Thyroid gland (tissue), 4 donors: Measurements from ENCODE around the gene E2F3. TPM values are rescaled to one million over a fixed set of nuclear protein-coding genes. Genes with fewer than 3 reads are reported as not detected.

Source experiments
- DNase-seq, 2 donors: peaks; one replicate each; pipeline ENCODE4 v3.0.0-alpha.2; 2019
- H3K27ac ChIP-seq, 3 donors: fragments of 200-600 bp; sonication (generic); 1 replicate in 2 of 3; 2 replicates in 1 of 3; pipeline ENCODE4 v1.5.1; 2016 to 2019; ENCODE audit warnings: mild to moderate bottlenecking in 1 of 3, moderate library complexity in 1 of 3
- H3K27me3 ChIP-seq: fragments of 200-600 bp; sonication (generic); one replicate; pipeline ENCODE4 v1.5.1; 2019
- H3K36me3 ChIP-seq, 2 donors: fragments of 200-600 bp; sonication (generic); one replicate each; pipeline ENCODE4 v1.5.1; 2016 to 2019
- H3K4me1 ChIP-seq, 2 donors: fragments of 200-600 bp; sonication (generic); one replicate each; pipeline ENCODE4 v1.5.1; 2017 to 2019
- H3K4me3 ChIP-seq, 3 donors: fragments of 200-600 bp; sonication (generic); replicated peaks in 1 of 3; 1 replicate in 2 of 3; 2 replicates in 1 of 3; pipeline ENCODE4 v1.5.1; 2016; ENCODE audit warnings: mild to moderate bottlenecking in 1 of 3
- H3K9me3 ChIP-seq: fragments of 200-600 bp; sonication (generic); one replicate; pipeline ENCODE4 v1.5.1; 2017
- POLR2A ChIP-seq, 2 donors: fragments of 450-650 bp; IDR thresholded peaks; one replicate each; pipeline ENCODE4 v1.6.1; 2017; ENCODE audit warnings: antibody characterized with exemption in 2 of 2, mild to moderate bottlenecking in 2 of 2, moderate library complexity in 1 of 2
- WGBS, 2 donors: methylation state at CpG; one replicate each; pipeline ENCODE4 v1.1.5; 2017; 5-methylcytosine and 5-hydroxymethylcytosine counted together
- intact Hi-C: fragments of 100-400 bp; cut with DNase I; formaldehyde crosslinking; loops from one replicate; pipeline ENCODE4 v1.15.1; 2023
- total RNA-seq, 4 donors: library from RNA; depleted of rRNA; stranded (reverse); fragments of >200 nt; gene quantifications; one replicate each; pipeline ENCODE4 v1.2.3, GENCODE V29; 2016
- TF ChIP-seq, protein P1 (sequence below), 6 experiments: fragments of 200-600 bp in 3 of 6; fragments of 450-650 bp in 3 of 6; sonication (generic) in 3 of 6; IDR thresholded peaks; one replicate each; pipeline ENCODE4 v1.5.1; 2016 to 2019; ENCODE audit warnings: antibody characterized with exemption in 6 of 6, mild to moderate bottlenecking in 2 of 6, inconsistent platforms in 1 of 6, moderate library complexity in 1 of 6

E2F3 gene
- total RNA-seq, 4 donors from 2014 or later: 9.4 to 18.0 (median 12.4) TPM

GRCh38 chr6:20412682-20413073 is 11.0 kb downstream of the E2F3 start:
- no peaks in the 10 kb centered on the region for H3K27me3 ChIP-seq
- H3K9me3 ChIP-seq: no peaks in the 10 kb centered on the region
- intact Hi-C loops: no loop called here
- H3K27ac ChIP-seq: no peak overlapping the region
- no peak overlapping the region for H3K4me3 ChIP-seq
- TF ChIP-seq, protein P1, sequence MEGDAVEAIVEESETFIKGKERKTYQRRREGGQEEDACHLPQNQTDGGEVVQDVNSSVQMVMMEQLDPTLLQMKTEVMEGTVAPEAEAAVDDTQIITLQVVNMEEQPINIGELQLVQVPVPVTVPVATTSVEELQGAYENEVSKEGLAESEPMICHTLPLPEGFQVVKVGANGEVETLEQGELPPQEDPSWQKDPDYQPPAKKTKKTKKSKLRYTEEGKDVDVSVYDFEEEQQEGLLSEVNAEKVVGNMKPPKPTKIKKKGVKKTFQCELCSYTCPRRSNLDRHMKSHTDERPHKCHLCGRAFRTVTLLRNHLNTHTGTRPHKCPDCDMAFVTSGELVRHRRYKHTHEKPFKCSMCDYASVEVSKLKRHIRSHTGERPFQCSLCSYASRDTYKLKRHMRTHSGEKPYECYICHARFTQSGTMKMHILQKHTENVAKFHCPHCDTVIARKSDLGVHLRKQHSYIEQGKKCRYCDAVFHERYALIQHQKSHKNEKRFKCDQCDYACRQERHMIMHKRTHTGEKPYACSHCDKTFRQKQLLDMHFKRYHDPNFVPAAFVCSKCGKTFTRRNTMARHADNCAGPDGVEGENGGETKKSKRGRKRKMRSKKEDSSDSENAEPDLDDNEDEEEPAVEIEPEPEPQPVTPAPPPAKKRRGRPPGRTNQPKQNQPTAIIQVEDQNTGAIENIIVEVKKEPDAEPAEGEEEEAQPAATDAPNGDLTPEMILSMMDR (IDR thresholded peaks at IDR 0.05): no peak
- TF ChIP-seq POLR2A (IDR thresholded peaks at IDR 0.05): no peak
- DNase-seq: no peak
- WGBS, 2 donors: 88 to 96% methylated on average over 5 of the region's 5 CpGs
- H3K4me1 ChIP-seq: peaks cover 12 to 18% of the 10 kb centered on the region in 2 donors
- H3K36me3 ChIP-seq: no peaks in the 10 kb centered on the region

GRCh38 chr6:20413826-20414225 is 12.1 kb downstream of the E2F3 start:
- intact Hi-C loops: no loop called here
- no peak overlapping the region for H3K27ac ChIP-seq
- 94 to 95% methylated on average over 3 of the region's 3 CpGs for WGBS, 2 donors

GRCh38 chr6:20414711-20415110 is 13.0 kb downstream of the E2F3 start:
- 93 to 96% methylated on average over 8 of the region's 8 CpGs for WGBS, 2 donors
- Histone ChIP-seq H3K4me1 (peaks cover 6% of the 10 kb centered on the region in 2 donors), H3K27ac (no peak overlapping the region), H3K9me3 (no peaks in the 10 kb centered on the region), H3K27me3 (no peaks in the 10 kb centered on the region), H3K4me3 (no peak overlapping the region), H3K36me3 (no peaks in the 10 kb centered on the region)
- no peak for DNase-seq
- intact Hi-C loops: no loop called here
- no peak for TF ChIP-seq POLR2A (IDR thresholded peaks at IDR 0.05)
- TF ChIP-seq, protein P1 (IDR thresholded peaks at IDR 0.05): no peak

More at GRCh38 chr6:20413826-20414225, 12.1 kb downstream of the E2F3 start:
- no peak overlapping the region for H3K4me3 ChIP-seq
- no peaks in the 10 kb centered on the region for H3K9me3 ChIP-seq
- DNase-seq: no peak
- H3K27me3 ChIP-seq: no peaks in the 10 kb centered on the region
- no peak for TF ChIP-seq POLR2A (IDR thresholded peaks at IDR 0.05)
- TF ChIP-seq, protein P1 (IDR thresholded peaks at IDR 0.05): no peak
- no peaks in the 10 kb centered on the region for H3K36me3 ChIP-seq
- peaks cover 12 to 15% of the 10 kb centered on the region in 2 donors for H3K4me1 ChIP-seq

GRCh38 chr6:20415304-20415703 is 13.6 kb downstream of the E2F3 start:
- no peak for DNase-seq
- Histone ChIP-seq H3K27ac (no peak overlapping the region), H3K9me3 (no peaks in the 10 kb centered on the region), H3K4me3 (no peak overlapping the region), H3K36me3 (no peaks in the 10 kb centered on the region), H3K27me3 (no peaks in the 10 kb centered on the region), H3K4me1 (peaks cover under 1% of the 10 kb centered on the region in 2 donors)
- intact Hi-C loops: no loop called here
- WGBS, 2 donors: 83 to 86% methylated on average over 7 of the region's 7 CpGs
- TF ChIP-seq, protein P1 (IDR thresholded peaks at IDR 0.05): no peak
- TF ChIP-seq POLR2A (IDR thresholded peaks at IDR 0.05): no peak

DNA sequence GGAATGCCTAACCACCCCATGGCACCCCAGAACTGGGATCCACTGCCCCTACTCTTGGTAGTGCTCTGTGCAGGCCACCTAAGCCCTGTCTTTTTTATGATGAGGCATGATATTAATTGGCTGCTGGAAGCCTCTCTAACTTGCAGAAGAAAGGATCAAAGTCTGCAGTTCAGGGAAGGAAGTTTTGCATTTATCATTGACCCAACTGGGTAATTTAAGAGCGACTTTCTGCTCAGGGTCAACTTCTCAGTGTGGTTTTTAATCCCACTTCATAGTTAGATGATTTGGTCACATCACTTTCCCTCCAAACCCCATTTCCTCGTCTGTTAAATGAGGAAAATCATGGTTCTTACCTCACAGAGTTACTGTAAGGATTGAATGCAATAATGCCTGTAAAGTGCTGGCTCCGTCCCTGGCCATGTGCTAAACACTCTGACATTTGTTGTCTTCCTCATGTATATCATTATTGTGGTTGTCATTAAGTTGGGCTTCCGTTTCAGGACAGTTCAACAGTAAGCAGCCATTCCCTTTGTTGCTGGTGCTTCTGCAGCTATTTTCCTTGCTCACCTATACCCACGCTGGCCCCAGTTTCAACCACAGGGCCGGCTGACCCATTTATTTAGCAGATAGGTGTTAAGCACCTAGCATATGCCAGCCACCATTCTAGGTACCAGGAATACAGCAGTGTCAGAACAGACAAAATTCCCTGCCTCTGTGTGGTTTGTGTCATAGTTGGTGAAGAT is 14.2 kb downstream of the E2F3 start:
- 73 to 91% methylated on average over 6 of the region's 6 CpGs for WGBS, 2 donors
- Histone ChIP-seq H3K27me3 (no peaks in the 10 kb centered on the region), H3K9me3 (no peaks in the 10 kb centered on the region), H3K36me3 (no peaks in the 10 kb centered on the region), H3K4me3 (no peak overlapping the region), H3K4me1 (no peaks in the 10 kb centered on the region), H3K27ac (no peak overlapping the region)
- no peak for DNase-seq
- TF ChIP-seq, protein P1 (IDR thresholded peaks at IDR 0.05): no peak
- no peak for TF ChIP-seq POLR2A (IDR thresholded peaks at IDR 0.05)
- intact Hi-C loops: no loop called here
